ENCODE results near the gene TMEM208. TPM values are rescaled to one million over a fixed set of nuclear protein-coding genes. Genes with fewer than 3 reads are reported as not detected.

TMEM208 gene
- total and polyA plus RNA-seq, 2 of the 13 experiments (the other 11 are each of a cell fraction or from before 2014, with no cell fraction given), result 58.8 to 72.9 TPM

DNA sequence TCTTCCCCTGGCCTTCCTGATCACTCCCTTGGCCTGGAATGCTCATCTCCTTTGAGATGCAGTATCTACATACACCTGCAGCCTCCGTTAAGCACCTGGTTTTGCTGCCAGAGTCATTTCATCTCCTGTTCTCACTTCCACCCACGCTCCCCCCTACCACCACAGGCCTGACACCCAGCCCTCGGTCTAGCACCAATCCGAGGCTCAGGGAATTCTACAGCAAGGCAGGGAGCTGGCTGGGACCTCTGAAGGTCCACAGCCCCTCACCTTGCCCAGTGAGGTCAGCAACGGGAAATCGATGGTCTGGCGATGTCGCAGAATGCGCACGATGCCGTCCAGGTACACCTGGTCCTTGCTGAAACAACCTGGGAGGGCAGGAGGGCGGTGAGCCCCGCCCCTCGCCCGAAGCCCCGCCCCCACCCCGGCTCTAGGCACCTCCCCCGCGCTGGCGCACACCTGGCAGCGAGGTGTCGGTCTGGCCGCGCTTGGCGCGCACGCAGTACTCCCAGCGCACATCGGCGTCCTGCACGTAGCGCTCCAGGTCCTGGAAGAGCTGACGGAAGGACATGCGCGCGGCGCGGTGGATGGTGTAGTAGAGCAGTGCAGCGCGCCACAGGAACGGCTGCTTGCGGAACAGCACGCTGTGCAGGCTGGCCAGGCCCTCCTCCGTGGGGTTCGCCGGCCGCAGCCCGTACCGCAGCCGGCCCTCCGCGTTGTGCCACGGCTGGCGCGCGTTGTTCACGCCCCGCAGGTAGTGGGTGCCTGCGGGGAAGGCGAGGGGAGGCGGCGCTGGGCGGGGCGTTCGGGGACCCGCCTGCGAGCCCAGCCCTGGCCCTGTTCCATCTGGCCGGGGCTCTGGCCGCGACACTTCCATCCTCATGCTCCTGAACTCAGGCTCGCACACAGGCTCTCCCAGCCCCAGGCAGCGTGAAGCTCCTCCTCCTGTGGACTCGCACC is 48.9 kb upstream of the TMEM208 start (continued):
- TF ChIP-seq, protein P1, sequence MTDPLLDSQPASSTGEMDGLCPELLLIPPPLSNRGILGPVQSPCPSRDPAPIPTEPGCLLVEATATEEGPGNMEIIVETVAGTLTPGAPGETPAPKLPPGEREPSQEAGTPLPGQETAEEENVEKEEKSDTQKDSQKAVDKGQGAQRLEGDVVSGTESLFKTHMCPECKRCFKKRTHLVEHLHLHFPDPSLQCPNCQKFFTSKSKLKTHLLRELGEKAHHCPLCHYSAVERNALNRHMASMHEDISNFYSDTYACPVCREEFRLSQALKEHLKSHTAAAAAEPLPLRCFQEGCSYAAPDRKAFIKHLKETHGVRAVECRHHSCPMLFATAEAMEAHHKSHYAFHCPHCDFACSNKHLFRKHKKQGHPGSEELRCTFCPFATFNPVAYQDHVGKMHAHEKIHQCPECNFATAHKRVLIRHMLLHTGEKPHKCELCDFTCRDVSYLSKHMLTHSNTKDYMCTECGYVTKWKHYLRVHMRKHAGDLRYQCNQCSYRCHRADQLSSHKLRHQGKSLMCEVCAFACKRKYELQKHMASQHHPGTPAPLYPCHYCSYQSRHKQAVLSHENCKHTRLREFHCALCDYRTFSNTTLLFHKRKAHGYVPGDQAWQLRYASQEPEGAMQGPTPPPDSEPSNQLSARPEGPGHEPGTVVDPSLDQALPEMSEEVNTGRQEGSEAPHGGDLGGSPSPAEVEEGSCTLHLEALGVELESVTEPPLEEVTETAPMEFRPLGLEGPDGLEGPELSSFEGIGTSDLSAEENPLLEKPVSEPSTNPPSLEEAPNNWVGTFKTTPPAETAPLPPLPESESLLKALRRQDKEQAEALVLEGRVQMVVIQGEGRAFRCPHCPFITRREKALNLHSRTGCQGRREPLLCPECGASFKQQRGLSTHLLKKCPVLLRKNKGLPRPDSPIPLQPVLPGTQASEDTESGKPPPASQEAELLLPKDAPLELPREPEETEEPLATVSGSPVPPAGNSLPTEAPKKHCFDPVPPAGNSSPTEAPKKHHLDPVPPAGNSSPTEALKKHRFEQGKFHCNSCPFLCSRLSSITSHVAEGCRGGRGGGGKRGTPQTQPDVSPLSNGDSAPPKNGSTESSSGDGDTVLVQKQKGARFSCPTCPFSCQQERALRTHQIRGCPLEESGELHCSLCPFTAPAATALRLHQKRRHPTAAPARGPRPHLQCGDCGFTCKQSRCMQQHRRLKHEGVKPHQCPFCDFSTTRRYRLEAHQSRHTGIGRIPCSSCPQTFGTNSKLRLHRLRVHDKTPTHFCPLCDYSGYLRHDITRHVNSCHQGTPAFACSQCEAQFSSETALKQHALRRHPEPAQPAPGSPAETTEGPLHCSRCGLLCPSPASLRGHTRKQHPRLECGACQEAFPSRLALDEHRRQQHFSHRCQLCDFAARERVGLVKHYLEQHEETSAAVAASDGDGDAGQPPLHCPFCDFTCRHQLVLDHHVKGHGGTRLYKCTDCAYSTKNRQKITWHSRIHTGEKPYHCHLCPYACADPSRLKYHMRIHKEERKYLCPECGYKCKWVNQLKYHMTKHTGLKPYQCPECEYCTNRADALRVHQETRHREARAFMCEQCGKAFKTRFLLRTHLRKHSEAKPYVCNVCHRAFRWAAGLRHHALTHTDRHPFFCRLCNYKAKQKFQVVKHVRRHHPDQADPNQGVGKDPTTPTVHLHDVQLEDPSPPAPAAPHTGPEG (CRISPR knock-in tag; IDR thresholded peaks at IDR 0.05), result peak; percentile 43; the same call in 1 of the 2 replicates
- TF ChIP-seq ZMYM2 (CRISPR knock-in tag; IDR thresholded peaks at IDR 0.05) (no peak), ZNF263 (CRISPR knock-in tag; IDR thresholded peaks at IDR 0.05) (0 out of 2 replicates have a peak, but pooled peaks have one; percentile 27), ZNF468 (CRISPR knock-in tag; IDR thresholded peaks at IDR 0.05) (0 out of 2 replicates have a peak, but pooled peaks have one; percentile 74), ZNF253 (CRISPR knock-in tag; IDR thresholded peaks at IDR 0.05; ENCODE audit: borderline replicate concordance) (0 out of 2 replicates have a peak, but pooled peaks have one; percentile 15), SNRNP70 (IDR thresholded peaks at IDR 0.05; ENCODE audit: low read depth, low read length) (no peak), ZBTB42 (CRISPR knock-in tag; IDR thresholded peaks at IDR 0.05) (no peak), ZNF776 (CRISPR knock-in tag; IDR thresholded peaks at IDR 0.05) (peak; percentile 95), GZF1 (CRISPR knock-in tag; IDR thresholded peaks at IDR 0.05) (peak; percentile 21; the same call in 1 of the 2 replicates), RFXAP (CRISPR knock-in tag; IDR thresholded peaks at IDR 0.05; ENCODE audit: borderline replicate concordance) (no peak; the same call in 1 of the 2 replicates), ZNF589 (CRISPR knock-in tag; conservative IDR thresholded peaks at IDR 0.05) (peak; percentile 77; the same call in 1 of the 2 replicates), POGZ (CRISPR knock-in tag; IDR thresholded peaks at IDR 0.05) (peak; percentile 49; the same call in 1 of the 2 replicates), RFX5 (IDR thresholded peaks at IDR 0.05; ENCODE audit: low read depth, low read length) (no peak), ZNF839 (CRISPR knock-in tag; IDR thresholded peaks at IDR 0.05; ENCODE audit: borderline replicate concordance) (no peak; the same call in 1 of the 2 replicates)
- TF ChIP-seq, protein P2, sequence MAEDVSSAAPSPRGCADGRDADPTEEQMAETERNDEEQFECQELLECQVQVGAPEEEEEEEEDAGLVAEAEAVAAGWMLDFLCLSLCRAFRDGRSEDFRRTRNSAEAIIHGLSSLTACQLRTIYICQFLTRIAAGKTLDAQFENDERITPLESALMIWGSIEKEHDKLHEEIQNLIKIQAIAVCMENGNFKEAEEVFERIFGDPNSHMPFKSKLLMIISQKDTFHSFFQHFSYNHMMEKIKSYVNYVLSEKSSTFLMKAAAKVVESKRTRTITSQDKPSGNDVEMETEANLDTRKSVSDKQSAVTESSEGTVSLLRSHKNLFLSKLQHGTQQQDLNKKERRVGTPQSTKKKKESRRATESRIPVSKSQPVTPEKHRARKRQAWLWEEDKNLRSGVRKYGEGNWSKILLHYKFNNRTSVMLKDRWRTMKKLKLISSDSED (CRISPR knock-in tag; IDR thresholded peaks at IDR 0.05), result no peak
- TF ChIP-seq, protein P3, sequence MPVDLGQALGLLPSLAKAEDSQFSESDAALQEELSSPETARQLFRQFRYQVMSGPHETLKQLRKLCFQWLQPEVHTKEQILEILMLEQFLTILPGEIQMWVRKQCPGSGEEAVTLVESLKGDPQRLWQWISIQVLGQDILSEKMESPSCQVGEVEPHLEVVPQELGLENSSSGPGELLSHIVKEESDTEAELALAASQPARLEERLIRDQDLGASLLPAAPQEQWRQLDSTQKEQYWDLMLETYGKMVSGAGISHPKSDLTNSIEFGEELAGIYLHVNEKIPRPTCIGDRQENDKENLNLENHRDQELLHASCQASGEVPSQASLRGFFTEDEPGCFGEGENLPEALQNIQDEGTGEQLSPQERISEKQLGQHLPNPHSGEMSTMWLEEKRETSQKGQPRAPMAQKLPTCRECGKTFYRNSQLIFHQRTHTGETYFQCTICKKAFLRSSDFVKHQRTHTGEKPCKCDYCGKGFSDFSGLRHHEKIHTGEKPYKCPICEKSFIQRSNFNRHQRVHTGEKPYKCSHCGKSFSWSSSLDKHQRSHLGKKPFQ (CRISPR knock-in tag; IDR thresholded peaks at IDR 0.05; ENCODE audit: insufficient replicate concordance), result no peak
- TF ChIP-seq, protein P4, sequence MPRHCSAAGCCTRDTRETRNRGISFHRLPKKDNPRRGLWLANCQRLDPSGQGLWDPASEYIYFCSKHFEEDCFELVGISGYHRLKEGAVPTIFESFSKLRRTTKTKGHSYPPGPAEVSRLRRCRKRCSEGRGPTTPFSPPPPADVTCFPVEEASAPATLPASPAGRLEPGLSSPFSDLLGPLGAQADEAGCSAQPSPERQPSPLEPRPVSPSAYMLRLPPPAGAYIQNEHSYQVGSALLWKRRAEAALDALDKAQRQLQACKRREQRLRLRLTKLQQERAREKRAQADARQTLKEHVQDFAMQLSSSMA (CRISPR knock-in tag; IDR thresholded peaks at IDR 0.05), result no peak; the same call in 1 of the 2 replicates

Data from HepG2 (cell line).